H9 (cell line): ENCODE results near the gene ANKRD2. TPM values are rescaled to one million over a fixed set of nuclear protein-coding genes. Genes with fewer than 3 reads are reported as not detected.

ENCODE experiments used
- DNase-seq: peaks from one replicate; pipeline ENCODE4 v3.0.0-alpha.2; 2017
- H2AFZ ChIP-seq: one replicate; pipeline ENCODE4 v1.6.1; 2013; ENCODE audit warnings: mild to moderate bottlenecking, low read length, control low read depth, moderate library complexity
- H2AK5ac ChIP-seq: 2 replicates; pipeline ENCODE4 v1.6.1; 2013; ENCODE audit warnings: low read length, control low read depth, mixed read lengths; ENCODE audit not compliant: insufficient read length
- H2BK120ac ChIP-seq: one replicate; pipeline ENCODE4 v1.6.1; 2013; ENCODE audit warnings: low read depth, mild to moderate bottlenecking, low read length, control low read depth, inconsistent platforms; ENCODE audit not compliant: poor library complexity, severe bottlenecking
- H2BK12ac ChIP-seq: 2 replicates; pipeline ENCODE4 v1.6.1; 2013; ENCODE audit warnings: low read length, control low read depth, mixed read lengths, low read depth; ENCODE audit not compliant: insufficient read length
- H2BK15ac ChIP-seq: 2 replicates; pipeline ENCODE4 v1.6.1; 2013; ENCODE audit warnings: low read depth, low read length, control low read depth
- H2BK20ac ChIP-seq: one replicate; pipeline ENCODE4 v1.6.1; 2013; ENCODE audit warnings: low read depth, mild to moderate bottlenecking, low read length, control low read depth, inconsistent platforms; ENCODE audit not compliant: poor library complexity, severe bottlenecking
- H2BK5ac ChIP-seq: 2 replicates; pipeline ENCODE4 v1.6.1; 2013; ENCODE audit warnings: low read length, control low read depth, mixed read lengths; ENCODE audit not compliant: insufficient read length
- H3K14ac ChIP-seq: 2 replicates; pipeline ENCODE4 v1.6.1; 2013; ENCODE audit warnings: low read length, control low read depth; ENCODE audit not compliant: insufficient read depth
- H3K18ac ChIP-seq: 2 replicates; pipeline ENCODE4 v1.6.1; 2013; ENCODE audit warnings: low read depth, mild to moderate bottlenecking, mixed read lengths, low read length, control low read depth; ENCODE audit not compliant: insufficient read length
- H3K23ac ChIP-seq: 2 replicates; pipeline ENCODE4 v1.6.1; 2013; ENCODE audit warnings: low read length, control low read depth, mixed read lengths, low read depth; ENCODE audit not compliant: insufficient read length
- H3K23me2 ChIP-seq: 2 replicates; pipeline ENCODE4 v1.6.1; 2013; ENCODE audit warnings: low read depth, mild to moderate bottlenecking, mixed read lengths, low read length, control low read depth; ENCODE audit not compliant: insufficient read length, poor library complexity, severe bottlenecking
- H3K27ac ChIP-seq: 2 replicates; pipeline ENCODE4 v1.5.1; 2013; ENCODE audit warnings: low read length, control low read depth, mixed read lengths, low read depth; ENCODE audit not compliant: insufficient read length
- H3K27me3 ChIP-seq: 2 replicates; pipeline ENCODE4 v1.6.1; 2013; ENCODE audit warnings: low read length, control low read depth, inconsistent platforms; ENCODE audit not compliant: insufficient read depth
- H3K4ac ChIP-seq: 2 replicates; pipeline ENCODE4 v1.6.1; 2013; ENCODE audit warnings: low read depth, mild to moderate bottlenecking, control low read depth, inconsistent platforms, low read length, moderate library complexity
- H3K4me1 ChIP-seq: 2 replicates; pipeline ENCODE4 v1.6.1; 2013; ENCODE audit warnings: low read length, control low read depth, inconsistent platforms; ENCODE audit not compliant: insufficient read depth
- H3K4me2 ChIP-seq: 2 replicates; pipeline ENCODE4 v1.6.1; 2013; ENCODE audit warnings: low read length, control low read depth, mixed read lengths; ENCODE audit not compliant: insufficient read length, insufficient read depth
- H3K56ac ChIP-seq: 2 replicates; pipeline ENCODE4 v1.6.1; 2013; ENCODE audit warnings: low read depth, mild to moderate bottlenecking, mixed read lengths, low read length, control low read depth; ENCODE audit not compliant: insufficient read length
- H3K79me1 ChIP-seq: 2 replicates; pipeline ENCODE4 v1.6.1; 2013; ENCODE audit warnings: low read depth, mild to moderate bottlenecking, moderate library complexity, low read length, control low read depth, inconsistent platforms; ENCODE audit not compliant: insufficient read depth, poor library complexity, severe bottlenecking
- H3K79me2 ChIP-seq: 2 replicates; pipeline ENCODE4 v1.6.1; 2013; ENCODE audit warnings: low read length, control low read depth, inconsistent platforms; ENCODE audit not compliant: insufficient read depth
- H3K9ac ChIP-seq: 2 replicates; pipeline ENCODE4 v1.6.1; 2013; ENCODE audit warnings: low read length, control low read depth, mixed read lengths; ENCODE audit not compliant: insufficient read length; ENCODE audit errors: extremely low read depth
- H3K9me3 ChIP-seq: one replicate; pipeline ENCODE4 v1.6.1; 2013; ENCODE audit warnings: low read depth, low read length, inconsistent platforms; ENCODE audit not compliant: control insufficient read depth
- H3T11ph ChIP-seq: one replicate; pipeline ENCODE4 v1.6.1; 2013; ENCODE audit warnings: mild to moderate bottlenecking, low read length, control low read depth, inconsistent platforms
- H4K20me1 ChIP-seq: one replicate; pipeline ENCODE4 v1.6.1; 2013; ENCODE audit not compliant: control insufficient read depth, insufficient read length, insufficient read depth
- H4K5ac ChIP-seq: 2 replicates; pipeline ENCODE4 v1.6.1; 2013; ENCODE audit warnings: low read depth, mild to moderate bottlenecking, mixed read lengths, low read length, control low read depth; ENCODE audit not compliant: insufficient read length
- H4K8ac ChIP-seq: replicated peaks from 2 replicates; pipeline ENCODE4 v1.6.1; 2013; ENCODE audit warnings: low read length, control low read depth, mixed read lengths, low read depth; ENCODE audit not compliant: insufficient read length
- H4K91ac ChIP-seq: 2 replicates; pipeline ENCODE4 v1.6.1; 2013; ENCODE audit warnings: low read depth, mild to moderate bottlenecking, moderate library complexity, mixed read lengths, low read length, control low read depth; ENCODE audit not compliant: insufficient read length
- H3K27ac Mint-ChIP-seq, 3 experiments: 2 replicates in 2 of 3; 3 replicates in 1 of 3; pipeline ENCODE4 v1.8.0; 2020 to 2021; ENCODE audit warnings: mixed read lengths in 3 of 3, mild to moderate bottlenecking in 1 of 3, moderate library complexity in 1 of 3
- H3K27me3 Mint-ChIP-seq: 2 replicates; pipeline ENCODE4 v1.8.0; 2021; ENCODE audit warnings: low read depth, mild to moderate bottlenecking, moderate library complexity, mixed read lengths
- H3K36me3 Mint-ChIP-seq, 3 experiments: 2 replicates in 2 of 3; 3 replicates in 1 of 3; pipeline ENCODE4 v1.8.0; 2020 to 2021; ENCODE audit warnings: low read depth in 3 of 3, mixed read lengths in 3 of 3; ENCODE audit not compliant: insufficient read depth in 1 of 3
- H3K4me1 Mint-ChIP-seq, 2 experiments: 2 replicates each; pipeline ENCODE4 v1.8.0; 2020; ENCODE audit warnings: mixed read lengths in 2 of 2
- H3K4me3 Mint-ChIP-seq, 2 experiments: 2 replicates in 1 of 2; 3 replicates in 1 of 2; pipeline ENCODE4 v1.8.0; 2020 to 2021; ENCODE audit warnings: mild to moderate bottlenecking in 2 of 2, mixed read lengths in 2 of 2, moderate library complexity in 1 of 2
- H3K9me3 Mint-ChIP-seq, 2 experiments: 2 replicates in 1 of 2; 3 replicates in 1 of 2; pipeline ENCODE4 v1.8.0; 2020; ENCODE audit warnings: mild to moderate bottlenecking in 2 of 2, mixed read lengths in 2 of 2, moderate library complexity in 1 of 2
- CTCF ChIP-seq: fragments of 200-600 bp; sonication (generic); conservative IDR thresholded peaks from 3 replicates; pipeline ENCODE4 v1.8.0; 2021; ENCODE audit warnings: antibody characterized with exemption, mild to moderate bottlenecking
- WGBS: extraction: QIAGEN DNeasy Blood & Tissue Kit; methylation state at CpG from one replicate; pipeline ENCODE4 v1.1.7; 2013; ENCODE audit warnings: missing lambda C conversion rate, low lambda C conversion rate, mixed read lengths; ENCODE audit not compliant: insufficient read length; ENCODE audit errors: extremely low coverage; 5-methylcytosine and 5-hydroxymethylcytosine counted together
- total RNA-seq: library from RNA; stranded (reverse); gene quantifications from 2 replicates; pipeline ENCODE4 v1.2.1, GENCODE V29; 2021

Gene ANKRD2
- total RNA-seq, 1 experiment from 2014 or later: not detected

- TF ChIP-seq CTCF: no peak
- peak overlapping the region in 2 of 3 experiments; percentile 66 to 79; a peak in 3 of 7 replicates for H3K27ac Mint-ChIP-seq
- Histone ChIP-seq H2BK120ac (no peak overlapping the region), H2AK5ac (no peak overlapping the region), H3K9ac (no peak overlapping the region), H3K4me2 (no peak overlapping the region), H4K8ac (no peak overlapping the region), H2AFZ (no peak overlapping the region), H3K23me2 (no peaks in the 10 kb centered on the region), H3K79me1 (no peaks in the 10 kb centered on the region), H3T11ph (no peak overlapping the region), H3K23ac (no peak overlapping the region), H3K4me1 (no peaks in the 10 kb centered on the region), H3K56ac (no peak overlapping the region), H2BK12ac (no peak overlapping the region), H4K5ac (no peak overlapping the region), H3K27me3 (no peaks in the 10 kb centered on the region), H3K9me3 (no peaks in the 10 kb centered on the region), H4K20me1 (no peaks in the 10 kb centered on the region), H3K4ac (no peak overlapping the region), H3K27ac (no peak overlapping the region), H2BK15ac (no peak overlapping the region), H3K79me2 (no peaks in the 10 kb centered on the region), H2BK20ac (no peak overlapping the region), H2BK5ac (no peak overlapping the region), H3K18ac (no peak overlapping the region), H4K91ac (no peak overlapping the region), H3K14ac (no peak overlapping the region; the same call in 1 of the 2 replicates)
- H3K27me3 Mint-ChIP-seq: no peaks in the 10 kb centered on the region
- no peak for DNase-seq
- H3K36me3 Mint-ChIP-seq: peaks cover 0 to 12% (median 0%) of the 10 kb centered on the region in 3 experiments; a peak in 3 of 7 replicates
- peaks cover 11 to 13% of the 10 kb centered on the region in 2 experiments for H3K4me1 Mint-ChIP-seq
- WGBS: no CpG with 5 or more reads among the region's 2 CpGs
- no peak overlapping the region; a peak in 1 of 5 replicates for H3K4me3 Mint-ChIP-seq
- H3K9me3 Mint-ChIP-seq: no peaks in the 10 kb centered on the region
Measured at GRCh38 chr10:97573021-97573420, 442 bp downstream of the ANKRD2 start.
